ENCODE results near the gene GLIS1.

DNA sequence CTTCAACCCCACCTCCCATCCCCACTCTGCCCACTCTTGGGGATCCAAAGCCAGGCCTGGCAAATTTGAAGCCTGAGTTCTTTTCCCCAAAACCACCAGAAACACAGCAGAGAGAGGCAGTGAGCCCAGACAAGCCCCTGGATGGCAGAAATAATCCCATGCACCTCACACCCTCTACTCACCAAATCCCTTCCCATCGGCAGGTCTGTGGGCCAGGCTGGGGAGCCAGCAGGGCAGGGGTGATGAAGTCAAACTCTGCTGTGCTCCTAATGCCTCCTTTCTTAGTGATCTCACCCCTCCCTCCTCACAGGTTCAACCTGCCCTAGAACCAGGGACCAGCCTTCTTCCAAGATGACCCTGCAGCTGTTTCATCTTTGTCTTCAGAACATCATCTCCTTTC is 72.4 kb downstream of the GLIS1 start:
- TF ChIP-seq NFRKB (IDR thresholded peaks at IDR 0.05) (no peak), FOXK2 (IDR thresholded peaks at IDR 0.05) (no peak), BHLHE40 (IDR thresholded peaks at IDR 0.05; ENCODE audit: borderline replicate concordance) (no peak), FOXA1 (IDR thresholded peaks at IDR 0.05) (no peak), SP1 (IDR thresholded peaks at IDR 0.05) (no peak), HDGF (IDR thresholded peaks at IDR 0.05; ENCODE audit: borderline replicate concordance) (no peak), SUZ12 (IDR thresholded peaks at IDR 0.05) (no peak), FOXM1 (IDR thresholded peaks at IDR 0.05; ENCODE audit: borderline replicate concordance) (no peak)
